Endodermal cell (in vitro differentiated cells): ENCODE measurements around the gene LARP4. TPM values are rescaled to one million over a fixed set of nuclear protein-coding genes. Genes with fewer than 3 reads are reported as not detected.

ENCODE experiments used
- DNase-seq: peaks from one replicate; pipeline ENCODE4 v3.0.0-alpha.2; 2017
- H3K27ac ChIP-seq: 2 replicates; pipeline ENCODE4 v1.5.1; 2013; ENCODE audit warnings: mild to moderate bottlenecking, low read depth, low read length, moderate library complexity
- H3K27me3 ChIP-seq: 2 replicates; pipeline ENCODE4 v1.6.1; 2013; ENCODE audit warnings: mild to moderate bottlenecking, low read length, moderate library complexity; ENCODE audit not compliant: insufficient read depth, control insufficient read depth, poor library complexity, severe bottlenecking
- H3K36me3 ChIP-seq: 2 replicates; pipeline ENCODE4 v1.7.0; 2013; ENCODE audit warnings: mild to moderate bottlenecking, low read length, moderate library complexity; ENCODE audit not compliant: control insufficient read depth, insufficient read depth
- H3K4me1 ChIP-seq: one replicate; pipeline ENCODE4 v1.7.0; 2013; ENCODE audit warnings: low read length; ENCODE audit not compliant: control insufficient read depth, insufficient read depth
- H3K4me3 ChIP-seq: 2 replicates; pipeline ENCODE4 v1.5.1; 2013; ENCODE audit warnings: mild to moderate bottlenecking, low read length, moderate library complexity
- H3K9ac ChIP-seq: 2 replicates; pipeline ENCODE4 v1.6.1; 2013; ENCODE audit warnings: mild to moderate bottlenecking, low read length, moderate library complexity; ENCODE audit not compliant: poor library complexity, severe bottlenecking; ENCODE audit errors: extremely low read depth
- H3K9me3 ChIP-seq: 2 replicates; pipeline ENCODE4 v1.6.1; 2013; ENCODE audit warnings: mild to moderate bottlenecking, low read length, moderate library complexity; ENCODE audit not compliant: control insufficient read depth
- H3K27ac Mint-ChIP-seq: 2 replicates; pipeline ENCODE4 v1.8.0; 2020; ENCODE audit warnings: mixed read lengths
- H3K27me3 Mint-ChIP-seq: 2 replicates; pipeline ENCODE4 v1.8.0; 2021; ENCODE audit warnings: mild to moderate bottlenecking, mixed read lengths; ENCODE audit not compliant: insufficient read depth
- H3K36me3 Mint-ChIP-seq: 2 replicates; pipeline ENCODE4 v1.8.0; 2020; ENCODE audit warnings: low read depth, mixed read lengths
- H3K4me1 Mint-ChIP-seq: 2 replicates; pipeline ENCODE4 v1.8.0; 2020; ENCODE audit warnings: mixed read lengths
- H3K4me3 Mint-ChIP-seq: 2 replicates; pipeline ENCODE4 v1.8.0; 2020; ENCODE audit warnings: mild to moderate bottlenecking, moderate library complexity, mixed read lengths
- H3K9me3 Mint-ChIP-seq: 2 replicates; pipeline ENCODE4 v1.8.0; 2020; ENCODE audit warnings: mild to moderate bottlenecking, mixed read lengths
- CTCF ChIP-seq: fragments of 200-600 bp; sonication (generic); conservative IDR thresholded peaks from 2 replicates; pipeline ENCODE4 v1.5.0; 2021; ENCODE audit warnings: antibody characterized with exemption, mild to moderate bottlenecking
- WGBS, 2 experiments: methylation state at CpG; one replicate each; pipeline versions ENCODE4 v1.1.5 to v1.1.7; 2013; ENCODE audit warnings: missing lambda C conversion rate in 2 of 2, mixed read lengths in 1 of 2; ENCODE audit not compliant: insufficient coverage in 1 of 2, insufficient read length in 1 of 2; 5-methylcytosine and 5-hydroxymethylcytosine counted together
- total RNA-seq, 2 donors: library from RNA; stranded (reverse); fragmentation: NEBNext Ultra II Directional in 1 of 2; extraction: Animal tissue kit (Norgen Biotek cat#: 25700) in 1 of 2; gene quantifications; 2 replicates in 1 of 2; 3 replicates in 1 of 2; pipeline ENCODE4 v1.2.1, GENCODE V29; 2021

The LARP4 gene
- total RNA-seq, 2 donors from 2014 or later = 91.7 to 106 TPM

GRCh38 chr12:50397117-50397650 is 3.5 kb upstream of the LARP4 start:
- TF ChIP-seq CTCF = no peak
- no CpG with 5 or more reads among the region's 3 CpGs for WGBS, 2 experiments

DNA sequence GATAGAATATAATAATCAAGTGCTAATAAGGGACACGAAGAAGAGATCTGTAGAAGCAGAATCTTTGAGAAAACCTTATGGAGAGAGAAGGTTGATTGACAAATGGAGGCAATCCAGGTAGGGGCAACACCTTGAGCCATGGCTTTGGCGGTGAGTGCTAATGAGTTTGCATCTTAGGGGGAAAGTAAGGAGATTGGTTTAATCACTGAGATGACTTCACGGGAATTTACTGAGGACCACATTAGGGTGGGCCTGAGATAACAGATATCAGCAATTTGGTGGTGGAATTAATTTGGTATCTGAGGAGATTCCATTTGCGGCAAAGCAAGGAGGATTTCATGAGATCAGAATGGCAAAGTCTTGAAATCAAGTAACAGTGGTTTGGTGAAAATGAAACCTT is 1.8 kb upstream of the LARP4 start:
- no peak overlapping the region for H3K27ac ChIP-seq
- no peaks in the 10 kb centered on the region for H3K9me3 ChIP-seq
- peaks cover 2% of the 10 kb centered on the region for H3K36me3 Mint-ChIP-seq
- no peaks in the 10 kb centered on the region for H3K36me3 ChIP-seq
- TF ChIP-seq CTCF = no peak
- 54 to 85% methylated on average over 3 to 4 of the region's 4 CpGs for WGBS, 2 experiments
- DNase-seq = peak; percentile 60
- peaks cover 16% of the 10 kb centered on the region for H3K4me1 Mint-ChIP-seq
- no peaks in the 10 kb centered on the region for H3K4me1 ChIP-seq
- H3K27ac Mint-ChIP-seq = peak overlapping the region; percentile 42
- H3K4me3 Mint-ChIP-seq = no peak overlapping the region
- H3K9ac ChIP-seq = no peak overlapping the region
- no peaks in the 10 kb centered on the region for H3K27me3 Mint-ChIP-seq
- H3K9me3 Mint-ChIP-seq = peaks cover 4% of the 10 kb centered on the region
- no peak overlapping the region for H3K4me3 ChIP-seq
- no peaks in the 10 kb centered on the region for H3K27me3 ChIP-seq

More at GRCh38 chr12:50397117-50397650, 3.5 kb upstream of the LARP4 start:
- DNase-seq = peak; percentile 10
- Histone ChIP-seq H3K4me1 (no peaks in the 10 kb centered on the region), H3K9me3 (no peaks in the 10 kb centered on the region), H3K27ac (no peak overlapping the region), H3K36me3 (no peaks in the 10 kb centered on the region), H3K27me3 (no peaks in the 10 kb centered on the region), H3K4me3 (no peak overlapping the region), H3K9ac (peak overlapping the region; percentile 20)
- Mint-ChIP-seq H3K4me1 (peaks cover 8% of the 10 kb centered on the region), H3K27ac (no peak overlapping the region), H3K36me3 (no peaks in the 10 kb centered on the region), H3K4me3 (no peak overlapping the region), H3K9me3 (peaks cover 4% of the 10 kb centered on the region), H3K27me3 (no peaks in the 10 kb centered on the region)

DNA sequence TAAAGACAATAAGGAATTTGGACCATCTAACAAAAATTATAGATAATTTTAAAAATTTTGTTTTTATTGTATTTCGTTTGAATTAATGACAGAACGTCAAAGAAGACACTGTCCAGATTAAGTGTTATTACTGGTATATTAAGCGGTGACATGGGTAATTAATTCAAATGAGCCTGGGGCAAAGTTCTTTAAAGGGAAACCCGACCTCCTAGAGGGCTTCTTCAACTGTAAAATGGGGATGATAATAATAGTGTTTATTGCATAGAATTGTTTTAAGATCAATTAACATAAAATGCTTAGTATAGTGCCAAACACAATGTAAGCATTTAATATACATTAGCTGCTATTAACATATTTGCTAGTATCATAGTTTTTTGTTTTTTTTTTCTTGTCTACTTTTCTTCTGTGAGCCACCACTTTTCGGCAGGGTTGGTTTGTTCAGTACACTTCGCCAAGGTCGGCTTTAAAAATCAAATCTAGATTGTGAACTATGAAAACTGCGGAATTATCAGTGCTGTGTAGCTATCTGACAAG is 514 bp upstream of the LARP4 start:
- H3K36me3 Mint-ChIP-seq = peaks cover 2% of the 10 kb centered on the region
- H3K9me3 ChIP-seq = no peaks in the 10 kb centered on the region
- no peaks in the 10 kb centered on the region for H3K4me1 ChIP-seq
- no peaks in the 10 kb centered on the region for H3K27me3 ChIP-seq
- H3K9ac ChIP-seq = peak overlapping the region; percentile 96
- peaks cover 16% of the 10 kb centered on the region for H3K4me1 Mint-ChIP-seq
- no peak for DNase-seq
- H3K9me3 Mint-ChIP-seq = peaks cover 4% of the 10 kb centered on the region
- TF ChIP-seq CTCF = no peak
- H3K4me3 Mint-ChIP-seq = peak overlapping the region; percentile 99
- peak overlapping the region; percentile 99 for H3K27ac Mint-ChIP-seq
- peaks cover 5% of the 10 kb centered on the region for H3K36me3 ChIP-seq
- 36 to 40% methylated on average over 7 to 8 of the region's 8 CpGs for WGBS, 2 experiments
- peak overlapping the region; percentile 88 for H3K27ac ChIP-seq
- H3K4me3 ChIP-seq = peak overlapping the region; percentile 95
- no peaks in the 10 kb centered on the region for H3K27me3 Mint-ChIP-seq
